Measurements from ENCODE around the gene APIP.
"Not testable (repeated sequence)": the region's sequence is repeated elsewhere in the genome, so short reads cannot be mapped to it uniquely, and the experiment has no call there.

Gene APIP

GRCh38 chr11:34926101-34926830, 10.1 kb upstream of the APIP start:
- no peak for DNase-seq (ENCODE audit: low spot score)

GRCh38 chr11:34924714-34925113, 8.5 kb upstream of the APIP start:
- no peak for DNase-seq (ENCODE audit: low spot score)

GRCh38 chr11:34921156-34921555, 5.0 kb upstream of the APIP start:
- DNase-seq (ENCODE audit: low spot score), result no peak

GRCh38 chr11:34916843-34917770, 928 bp upstream of the APIP start:
- no peak for DNase-seq (ENCODE audit: low spot score)

GRCh38 chr11:34915136-34916014, 804 bp downstream of the APIP start:
- DNase-seq (ENCODE audit: low spot score), result no peak

- DNase-seq (ENCODE audit: low spot score), result not testable (repeated sequence)
Measured at GRCh38 chr11:34913556-34913955, 2.6 kb downstream of the APIP start.

- no peak for DNase-seq (ENCODE audit: low spot score)
Measured at GRCh38 chr11:34911676-34912075, 4.5 kb downstream of the APIP start.

- DNase-seq (ENCODE audit: low spot score), result no peak
Measured at GRCh38 chr11:34910817-34911216, 5.4 kb downstream of the APIP start.

GRCh38 chr11:34909955-34910354, 6.2 kb downstream of the APIP start:
- DNase-seq (ENCODE audit: low spot score), result no peak

- no peak for DNase-seq (ENCODE audit: low spot score)
Measured at GRCh38 chr11:34909415-34909814, 6.8 kb downstream of the APIP start.

GRCh38 chr11:34907934-34908593, 8.1 kb downstream of the APIP start:
- DNase-seq (ENCODE audit: low spot score), result no peak

- DNase-seq (ENCODE audit: low spot score), result no peak
Measured at GRCh38 chr11:34905666-34906065, 10.5 kb downstream of the APIP start.

GRCh38 chr11:34904421-34904955, 11.7 kb downstream of the APIP start:
- no peak for DNase-seq (ENCODE audit: low spot score)

GRCh38 chr11:34899633-34900016, 16.6 kb downstream of the APIP start:
- no peak for DNase-seq (ENCODE audit: low spot score)

- no peak for DNase-seq (ENCODE audit: low spot score)
Measured at GRCh38 chr11:34898474-34898873, 17.7 kb downstream of the APIP start.

- no peak for DNase-seq (ENCODE audit: low spot score)
Measured at GRCh38 chr11:34897171-34897870, 18.9 kb downstream of the APIP start.

GRCh38 chr11:34896191-34896590, 20.0 kb downstream of the APIP start:
- DNase-seq (ENCODE audit: low spot score), result not testable (repeated sequence)

GRCh38 chr11:34893416-34893815, 22.8 kb downstream of the APIP start:
- DNase-seq (ENCODE audit: low spot score), result no peak

GRCh38 chr11:34891611-34892010, 24.6 kb downstream of the APIP start:
- no peak for DNase-seq (ENCODE audit: low spot score)

- no peak for DNase-seq (ENCODE audit: low spot score)
Measured at GRCh38 chr11:34890812-34891211, 25.4 kb downstream of the APIP start.

GRCh38 chr11:34890089-34890488, 26.1 kb downstream of the APIP start:
- no peak for DNase-seq (ENCODE audit: low spot score)

Data from ecto neural progenitor cell (in vitro differentiated cells).